ENCODE data around the gene SLC25A12. TPM values are rescaled to one million over a fixed set of nuclear protein-coding genes. Genes with fewer than 3 reads are reported as not detected.

SLC25A12 gene
- total RNA-seq, 4 donors from 2014 or later: 9.1 to 27.3 (median 17.8) TPM

- no peak for TF ChIP-seq CTCF (IDR thresholded peaks at IDR 0.05)
- no peak for DNase-seq (ENCODE audit: low spot score)
Measured at GRCh38 chr2:171745806-171746205, 148.2 kb downstream of the SLC25A12 start.

GRCh38 chr2:171745141-171745540, 148.9 kb downstream of the SLC25A12 start:
- DNase-seq (ENCODE audit: low spot score) (no peak), ATAC-seq (ENCODE audit: low FRiP score) (no peak)
- no peak for TF ChIP-seq CTCF (IDR thresholded peaks at IDR 0.05)

More at GRCh38 chr2:171745806-171746205, 148.2 kb downstream of the SLC25A12 start:
- no peak for ATAC-seq (ENCODE audit: low FRiP score)

- ATAC-seq (ENCODE audit: low FRiP score): no peak
- no peak for TF ChIP-seq CTCF (IDR thresholded peaks at IDR 0.05)
Measured at GRCh38 chr2:171742760-171743159, 151.3 kb downstream of the SLC25A12 start.

GRCh38 chr2:171741189-171741588, 152.9 kb downstream of the SLC25A12 start:
- TF ChIP-seq CTCF (IDR thresholded peaks at IDR 0.05): no peak
- DNase-seq (ENCODE audit: low spot score): no peak
- ATAC-seq (ENCODE audit: low FRiP score): no peak

More at GRCh38 chr2:171742760-171743159, 151.3 kb downstream of the SLC25A12 start:
- DNase-seq (ENCODE audit: low spot score): no peak

GRCh38 chr2:171735991-171736710, 157.9 kb downstream of the SLC25A12 start:
- DNase-seq (ENCODE audit: low spot score) (no peak), ATAC-seq (ENCODE audit: low FRiP score) (no peak)
- TF ChIP-seq CTCF (IDR thresholded peaks at IDR 0.05): no peak

Small RNAs within 50 kb of the gene (small RNA-seq; reads per million reads assigned to genes)
- not detected for gene RNU6-182P

Other genes starting within 250 kb of the SLC25A12 start
- 100 to 1,000 TPM in 2 of 4 donors, 10 to 100 TPM in 2; 73.5 to 115 (median 87.8) TPM for gene DYNC1I2, start 206.8 kb downstream of the SLC25A12 start, total RNA-seq
- 10 to 100 TPM; 24.9 to 40.2 (median 25.6) TPM for gene HAT1, start 28.2 kb upstream of the SLC25A12 start, total RNA-seq
- gene METAP1D, start 105.7 kb upstream of the SLC25A12 start, total RNA-seq: 1 to 10 TPM; 5.4 to 9.6 (median 8.5) TPM
- under 1 TPM in 1 of 4 donors, not detected in 3; 0.09 TPM for gene DLX1, start 191.3 kb upstream of the SLC25A12 start, total RNA-seq
- not detected for gene DLX2, start 208.7 kb upstream of the SLC25A12 start, total RNA-seq

Measured in omental fat pad (tissue), 4 donors.